Measurements from ENCODE around the gene TIAM2.
"Not testable (repeated sequence)": the region's sequence is repeated elsewhere in the genome, so short reads cannot be mapped to it uniquely, and the experiment has no call there.

Gene TIAM2

GRCh38 chr6:155014670-155015300 is 19.7 kb downstream of the TIAM2 start:
- ATAC-seq (replicated peaks; ENCODE audit: extremely low read depth, poor library complexity, severe bottlenecking) (no peak), DNase-seq (ENCODE audit: low spot score in 2 of 2) (no peak)
- H3K27me3 Mint-ChIP-seq, result no peaks in the 10 kb centered on the region
- H3K9me3 Mint-ChIP-seq, result no peaks in the 10 kb centered on the region
- no peak overlapping the region for H3K27ac Mint-ChIP-seq (ENCODE audit: low read depth)
- no peaks in the 10 kb centered on the region for H3K36me3 Mint-ChIP-seq (ENCODE audit: insufficient read depth)
- H3K4me3 Mint-ChIP-seq, result no peak overlapping the region
- no peaks in the 10 kb centered on the region for H3K4me1 Mint-ChIP-seq

DNA sequence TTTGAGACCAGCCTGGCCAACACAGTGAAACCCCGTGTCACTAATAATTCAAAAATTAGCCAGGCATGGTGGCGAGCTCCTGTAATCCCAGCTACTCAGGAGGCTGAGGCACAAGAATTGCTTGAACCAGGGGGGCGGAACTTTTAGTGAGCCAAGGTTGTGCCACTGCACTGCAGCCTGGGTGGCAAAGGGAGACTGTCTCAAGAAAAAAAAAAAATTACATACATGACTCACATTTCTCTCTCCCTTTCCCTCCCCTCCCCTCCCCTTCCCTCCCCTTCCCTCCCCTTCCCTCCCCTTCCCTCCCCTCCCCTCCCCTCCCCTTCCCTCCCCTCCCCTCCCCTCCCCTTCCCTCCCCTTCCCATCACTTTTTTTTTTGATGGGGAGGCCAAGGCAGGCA is 23.3 kb downstream of the TIAM2 start:
- ATAC-seq (replicated peaks; ENCODE audit: extremely low read depth, poor library complexity, severe bottlenecking); H3K27ac Mint-ChIP-seq (ENCODE audit: low read depth); H3K36me3 Mint-ChIP-seq (ENCODE audit: insufficient read depth); DNase-seq (ENCODE audit: low spot score in 2 of 2); H3K27me3 Mint-ChIP-seq; H3K4me1 Mint-ChIP-seq; H3K4me3 Mint-ChIP-seq; H3K9me3 Mint-ChIP-seq: not testable (repeated sequence)

GRCh38 chr6:155021680-155022079 is 26.6 kb downstream of the TIAM2 start:
- H3K4me1 Mint-ChIP-seq, result no peaks in the 10 kb centered on the region
- no peaks in the 10 kb centered on the region for H3K9me3 Mint-ChIP-seq
- no peak overlapping the region for H3K27ac Mint-ChIP-seq (ENCODE audit: low read depth)
- DNase-seq (ENCODE audit: low spot score in 2 of 2), result no peak
- no peaks in the 10 kb centered on the region for H3K36me3 Mint-ChIP-seq (ENCODE audit: insufficient read depth)
- no peak overlapping the region for H3K4me3 Mint-ChIP-seq
- ATAC-seq (replicated peaks; ENCODE audit: extremely low read depth, poor library complexity, severe bottlenecking), result no peak
- no peaks in the 10 kb centered on the region for H3K27me3 Mint-ChIP-seq

DNA sequence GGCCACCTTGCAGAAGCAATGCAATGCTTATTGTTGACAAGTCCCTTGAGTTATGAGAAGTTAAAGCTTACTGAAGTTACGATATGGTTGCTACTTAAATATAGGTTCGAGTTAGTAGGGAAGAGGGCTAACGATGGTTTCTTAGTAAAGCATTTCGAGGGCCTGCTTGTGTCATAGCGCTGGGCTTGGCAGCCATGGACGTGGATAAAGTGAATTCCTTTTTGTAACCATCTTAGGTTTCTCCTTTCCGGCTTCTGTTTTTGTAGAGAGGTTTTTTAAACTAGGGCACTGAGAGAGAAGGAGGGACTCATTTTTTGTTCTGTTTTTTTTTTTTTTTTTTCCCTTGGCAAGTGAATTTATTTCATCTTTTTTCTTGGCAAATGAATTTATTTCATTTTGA is 27.6 kb downstream of the TIAM2 start:
- no peaks in the 10 kb centered on the region for H3K4me1 Mint-ChIP-seq
- H3K27ac Mint-ChIP-seq (ENCODE audit: low read depth), result no peak overlapping the region
- no peaks in the 10 kb centered on the region for H3K36me3 Mint-ChIP-seq (ENCODE audit: insufficient read depth)
- no peaks in the 10 kb centered on the region for H3K9me3 Mint-ChIP-seq
- no peaks in the 10 kb centered on the region for H3K27me3 Mint-ChIP-seq
- ATAC-seq (replicated peaks; ENCODE audit: extremely low read depth, poor library complexity, severe bottlenecking), result no peak
- no peak overlapping the region for H3K4me3 Mint-ChIP-seq
- no peak for DNase-seq (ENCODE audit: low spot score in 2 of 2)

DNA sequence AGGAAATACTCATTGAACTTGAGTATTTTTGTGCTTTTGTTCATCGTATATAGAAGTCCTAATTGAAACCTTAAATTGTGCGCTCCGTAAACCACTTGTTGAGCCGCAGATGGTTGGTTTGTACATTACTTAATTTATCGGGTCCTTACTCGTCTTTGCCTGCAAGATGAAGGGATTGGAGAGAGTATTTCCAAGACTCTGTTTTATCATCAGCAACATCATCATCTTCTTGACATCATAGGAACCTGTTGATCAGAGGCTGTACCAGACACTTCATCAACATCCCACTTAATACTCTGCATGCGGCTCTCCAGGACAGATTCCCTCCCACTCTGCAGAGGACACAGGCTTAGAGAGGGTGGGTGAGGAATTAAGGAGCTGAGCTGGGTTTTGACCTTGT is 28.6 kb downstream of the TIAM2 start:
- H3K4me1 Mint-ChIP-seq, result no peaks in the 10 kb centered on the region
- no peak overlapping the region for H3K27ac Mint-ChIP-seq (ENCODE audit: low read depth)
- no peak overlapping the region for H3K4me3 Mint-ChIP-seq
- no peak for DNase-seq (ENCODE audit: low spot score in 2 of 2)
- no peak for ATAC-seq (replicated peaks; ENCODE audit: extremely low read depth, poor library complexity, severe bottlenecking)
- H3K36me3 Mint-ChIP-seq (ENCODE audit: insufficient read depth), result no peaks in the 10 kb centered on the region
- no peaks in the 10 kb centered on the region for H3K9me3 Mint-ChIP-seq
- H3K27me3 Mint-ChIP-seq, result no peaks in the 10 kb centered on the region

GRCh38 chr6:155024391-155025027 is 29.4 kb downstream of the TIAM2 start:
- Mint-ChIP-seq H3K36me3 (ENCODE audit: insufficient read depth) (no peaks in the 10 kb centered on the region), H3K4me1 (no peaks in the 10 kb centered on the region), H3K4me3 (no peak overlapping the region), H3K27ac (ENCODE audit: low read depth) (no peak overlapping the region), H3K27me3 (no peaks in the 10 kb centered on the region), H3K9me3 (no peaks in the 10 kb centered on the region)
- ATAC-seq (replicated peaks; ENCODE audit: extremely low read depth, poor library complexity, severe bottlenecking) (no peak), DNase-seq (ENCODE audit: low spot score in 2 of 2) (no peak)

- Mint-ChIP-seq H3K36me3 (ENCODE audit: insufficient read depth) (no peaks in the 10 kb centered on the region), H3K27ac (ENCODE audit: low read depth) (no peak overlapping the region), H3K4me1 (no peaks in the 10 kb centered on the region), H3K4me3 (no peak overlapping the region), H3K27me3 (no peaks in the 10 kb centered on the region), H3K9me3 (no peaks in the 10 kb centered on the region)
- DNase-seq (ENCODE audit: low spot score in 2 of 2) (no peak), ATAC-seq (replicated peaks; ENCODE audit: extremely low read depth, poor library complexity, severe bottlenecking) (no peak)
Observed at GRCh38 chr6:155026022-155026705, 31.0 kb downstream of the TIAM2 start.

GRCh38 chr6:155026706-155027045 is 31.6 kb downstream of the TIAM2 start:
- Mint-ChIP-seq H3K27ac (ENCODE audit: low read depth) (no peak overlapping the region), H3K4me1 (no peaks in the 10 kb centered on the region), H3K9me3 (no peaks in the 10 kb centered on the region), H3K27me3 (no peaks in the 10 kb centered on the region), H3K4me3 (no peak overlapping the region), H3K36me3 (ENCODE audit: insufficient read depth) (no peaks in the 10 kb centered on the region)
- ATAC-seq (replicated peaks; ENCODE audit: extremely low read depth, poor library complexity, severe bottlenecking), result no peak
- DNase-seq (ENCODE audit: low spot score in 2 of 2), result no peak

- H3K4me1 Mint-ChIP-seq, result no peaks in the 10 kb centered on the region
- no peak for DNase-seq (ENCODE audit: low spot score in 2 of 2)
- H3K27ac Mint-ChIP-seq (ENCODE audit: low read depth), result no peak overlapping the region
Observed at GRCh38 chr6:155030148-155030720, 35.1 kb downstream of the TIAM2 start.

GRCh38 chr6:155031091-155031490 is 36.0 kb downstream of the TIAM2 start:
- H3K27me3 Mint-ChIP-seq, result no peaks in the 10 kb centered on the region
- no peak overlapping the region for H3K4me3 Mint-ChIP-seq
- no peaks in the 10 kb centered on the region for H3K9me3 Mint-ChIP-seq
- DNase-seq (ENCODE audit: low spot score in 2 of 2) (no peak), ATAC-seq (replicated peaks; ENCODE audit: extremely low read depth, poor library complexity, severe bottlenecking) (no peak)
- no peaks in the 10 kb centered on the region for H3K4me1 Mint-ChIP-seq
- no peaks in the 10 kb centered on the region for H3K36me3 Mint-ChIP-seq (ENCODE audit: insufficient read depth)
- H3K27ac Mint-ChIP-seq (ENCODE audit: low read depth), result no peak overlapping the region

More at GRCh38 chr6:155030148-155030720, 35.1 kb downstream of the TIAM2 start:
- no peaks in the 10 kb centered on the region for H3K27me3 Mint-ChIP-seq
- H3K9me3 Mint-ChIP-seq, result no peaks in the 10 kb centered on the region
- no peak overlapping the region for H3K4me3 Mint-ChIP-seq
- ATAC-seq (replicated peaks; ENCODE audit: extremely low read depth, poor library complexity, severe bottlenecking), result no peak
- H3K36me3 Mint-ChIP-seq (ENCODE audit: insufficient read depth), result no peaks in the 10 kb centered on the region

GRCh38 chr6:155033021-155033791 is 38.1 kb downstream of the TIAM2 start:
- ATAC-seq (replicated peaks; ENCODE audit: extremely low read depth, poor library complexity, severe bottlenecking), result no peak

GRCh38 chr6:155036907-155037306 is 41.8 kb downstream of the TIAM2 start:
- Mint-ChIP-seq H3K4me1 (no peaks in the 10 kb centered on the region), H3K27ac (ENCODE audit: low read depth) (no peak overlapping the region), H3K36me3 (ENCODE audit: insufficient read depth) (no peaks in the 10 kb centered on the region), H3K9me3 (no peaks in the 10 kb centered on the region), H3K27me3 (no peaks in the 10 kb centered on the region), H3K4me3 (no peak overlapping the region)
- no peak for DNase-seq (ENCODE audit: low spot score in 2 of 2)
- ATAC-seq (replicated peaks; ENCODE audit: extremely low read depth, poor library complexity, severe bottlenecking), result no peak

More at GRCh38 chr6:155033021-155033791, 38.1 kb downstream of the TIAM2 start:
- Mint-ChIP-seq H3K4me3 (no peak overlapping the region), H3K9me3 (no peaks in the 10 kb centered on the region), H3K4me1 (no peaks in the 10 kb centered on the region), H3K27me3 (no peaks in the 10 kb centered on the region), H3K36me3 (ENCODE audit: insufficient read depth) (no peaks in the 10 kb centered on the region), H3K27ac (ENCODE audit: low read depth) (no peak overlapping the region)
- DNase-seq (ENCODE audit: low spot score in 2 of 2), result no peak
